Hepatocyte (in vitro differentiated cells): ENCODE data around the gene PNMA5.

Experiments used
- EZH2 ChIP-seq: fragments of 200-600 bp; sonication (generic); IDR thresholded peaks from 2 replicates; pipeline ENCODE4 v1.6.1; 2016; ENCODE audit warnings: antibody characterized with exemption, mild to moderate bottlenecking, borderline replicate concordance
- EZH2phosphoT487 ChIP-seq: fragments of 200-600 bp; sonication (generic); IDR thresholded peaks from one replicate; pipeline ENCODE4 v1.6.1; 2018; ENCODE audit warnings: antibody characterized with exemption, mild to moderate bottlenecking, low read depth, moderate library complexity; ENCODE audit not compliant: unreplicated experiment, severe bottlenecking
- TF ChIP-seq, protein P1 (sequence below): fragments of 200-600 bp; sonication (generic); IDR thresholded peaks from 2 replicates; pipeline ENCODE4 v1.5.1; 2016; ENCODE audit warnings: antibody characterized with exemption, mild to moderate bottlenecking; ENCODE audit not compliant: poor library complexity

DNA sequence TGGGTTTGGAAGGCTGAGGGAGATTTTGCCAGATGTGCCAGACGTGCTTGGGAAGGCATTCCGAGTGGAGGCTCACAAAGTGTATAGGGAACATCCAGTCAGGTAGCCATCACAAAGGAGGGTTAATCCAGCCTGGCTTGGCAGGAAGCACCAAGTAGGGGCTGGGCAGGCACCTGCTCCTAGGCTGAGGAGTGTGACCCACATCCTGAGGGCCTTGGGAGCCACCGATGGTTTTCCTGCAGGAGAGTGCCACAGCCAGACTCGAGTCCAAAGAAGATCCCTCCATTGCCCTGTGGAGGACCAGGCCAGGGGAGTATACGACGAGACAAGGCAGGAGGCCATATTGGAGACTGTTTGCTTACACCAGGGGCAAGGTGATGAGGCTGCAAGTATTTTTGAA, 47.2 kb downstream of the PNMA5 start:
- TF ChIP-seq, protein P1, sequence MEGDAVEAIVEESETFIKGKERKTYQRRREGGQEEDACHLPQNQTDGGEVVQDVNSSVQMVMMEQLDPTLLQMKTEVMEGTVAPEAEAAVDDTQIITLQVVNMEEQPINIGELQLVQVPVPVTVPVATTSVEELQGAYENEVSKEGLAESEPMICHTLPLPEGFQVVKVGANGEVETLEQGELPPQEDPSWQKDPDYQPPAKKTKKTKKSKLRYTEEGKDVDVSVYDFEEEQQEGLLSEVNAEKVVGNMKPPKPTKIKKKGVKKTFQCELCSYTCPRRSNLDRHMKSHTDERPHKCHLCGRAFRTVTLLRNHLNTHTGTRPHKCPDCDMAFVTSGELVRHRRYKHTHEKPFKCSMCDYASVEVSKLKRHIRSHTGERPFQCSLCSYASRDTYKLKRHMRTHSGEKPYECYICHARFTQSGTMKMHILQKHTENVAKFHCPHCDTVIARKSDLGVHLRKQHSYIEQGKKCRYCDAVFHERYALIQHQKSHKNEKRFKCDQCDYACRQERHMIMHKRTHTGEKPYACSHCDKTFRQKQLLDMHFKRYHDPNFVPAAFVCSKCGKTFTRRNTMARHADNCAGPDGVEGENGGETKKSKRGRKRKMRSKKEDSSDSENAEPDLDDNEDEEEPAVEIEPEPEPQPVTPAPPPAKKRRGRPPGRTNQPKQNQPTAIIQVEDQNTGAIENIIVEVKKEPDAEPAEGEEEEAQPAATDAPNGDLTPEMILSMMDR, result no peak
- TF ChIP-seq EZH2 (no peak), EZH2phosphoT487 (no peak)
